GM12892 (cell line): Measurements from ENCODE around the gene RNF225.

ENCODE experiments used
- POLR2A ChIP-seq: IDR thresholded peaks from 2 replicates; pipeline ENCODE4 v1.6.1; 2011; ENCODE audit warnings: low read depth, low read length, control low read depth
- POLR2AphosphoS5 ChIP-seq: IDR thresholded peaks from 2 replicates; pipeline ENCODE4 v1.6.1; 2011; ENCODE audit warnings: low read depth, low read length, control low read depth

- no peak for TF ChIP-seq POLR2A
- TF ChIP-seq POLR2AphosphoS5: no peak; the same call in 1 of the 2 replicates
Observed at GRCh38 chr19:58395979-58396627, 647 bp downstream of the RNF225 start.
